Measurements from ENCODE around the gene CYP2W1. TPM values are rescaled to one million over a fixed set of nuclear protein-coding genes. Genes with fewer than 3 reads are reported as not detected.

Gene CYP2W1
- total and polyA plus RNA-seq, 2 experiments from 2014 or later: not detected

DNA sequence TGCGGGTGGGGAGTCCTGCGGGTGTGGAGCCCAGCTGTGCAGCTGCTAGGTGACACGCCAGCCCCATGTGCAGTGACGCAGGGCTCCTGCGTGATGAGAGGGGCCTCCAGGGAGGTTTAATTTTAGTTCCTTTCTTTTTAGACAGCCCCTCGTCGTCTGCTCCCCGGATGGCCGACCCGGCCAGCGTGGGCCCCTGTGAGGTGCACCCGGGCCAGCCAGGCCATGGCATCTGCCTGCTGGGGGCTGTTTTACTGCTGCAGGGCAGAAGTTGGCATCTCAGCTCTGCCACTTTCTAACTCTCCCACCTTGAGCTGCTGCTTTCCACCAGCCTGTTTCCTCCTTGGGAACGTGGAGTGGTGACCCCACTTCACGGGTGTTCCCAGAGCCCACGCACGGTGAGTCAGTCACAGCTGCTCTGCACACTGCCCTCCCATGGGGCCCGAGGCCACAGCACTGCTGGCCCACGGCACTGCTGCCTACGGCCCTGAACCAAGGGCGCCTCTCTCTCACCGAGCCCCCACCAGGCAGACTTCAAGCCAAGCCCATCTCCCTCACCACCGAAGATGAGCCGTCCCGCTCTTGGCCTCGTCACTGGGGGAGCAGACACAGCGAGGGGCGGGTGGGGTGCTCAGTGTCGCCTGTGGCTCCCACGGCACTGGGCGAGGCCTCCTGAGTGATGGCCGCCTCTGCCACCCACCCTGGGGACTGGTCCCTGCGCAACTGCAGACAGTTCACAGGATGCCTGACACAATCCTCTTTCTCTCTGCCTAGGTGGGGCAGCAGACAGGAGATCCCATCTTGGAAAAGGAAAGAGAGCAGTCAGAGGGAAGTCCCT lies 21.3 kb downstream of the CYP2W1 start:
- no peak overlapping the region for H3K4me2 ChIP-seq (ENCODE audit: unreplicated experiment)
- no peaks in the 10 kb centered on the region for H4K20me1 ChIP-seq (ENCODE audit: insufficient read depth)
- no peaks in the 10 kb centered on the region for H3K4me1 ChIP-seq (ENCODE audit: insufficient read depth)
- H3K27me3 ChIP-seq (replicated peaks; ENCODE audit: insufficient read depth): no peaks in the 10 kb centered on the region
- no peaks in the 10 kb centered on the region for H3F3A ChIP-seq (ENCODE audit: insufficient read depth)
- 84% methylated on average over 26 to 32 of the region's 32 CpGs for WGBS, 2 experiments (ENCODE audit: low coverage in 1 of 2, low lambda C conversion rate in 2 of 2, missing lambda C conversion rate in 2 of 2)
- H3K9me2 ChIP-seq (ENCODE audit: insufficient read depth): no peaks in the 10 kb centered on the region
- in situ Hi-C loops (cut with MboI): no loop called here
- no peak overlapping the region for H3K27ac ChIP-seq
- no peak overlapping the region for H3K9ac ChIP-seq
- no peaks in the 10 kb centered on the region for H3K79me2 ChIP-seq (ENCODE audit: insufficient read depth)
- no peak overlapping the region for H2AFZ ChIP-seq
- TF ChIP-seq EZH2 (IDR thresholded peaks at IDR 0.05; ENCODE audit: insufficient read depth, poor library complexity, severe bottlenecking): no peak
- no peak for TF ChIP-seq EZH2phosphoT487 (IDR thresholded peaks at IDR 0.05; ENCODE audit: insufficient read depth, low read depth)
- H3K36me3 ChIP-seq (ENCODE audit: low read depth): no peaks in the 10 kb centered on the region
- H3K9me3 ChIP-seq (ENCODE audit: low read depth): no peaks in the 10 kb centered on the region
- no peak overlapping the region for H3K4me3 ChIP-seq
- no peak for DNase-seq

DNA sequence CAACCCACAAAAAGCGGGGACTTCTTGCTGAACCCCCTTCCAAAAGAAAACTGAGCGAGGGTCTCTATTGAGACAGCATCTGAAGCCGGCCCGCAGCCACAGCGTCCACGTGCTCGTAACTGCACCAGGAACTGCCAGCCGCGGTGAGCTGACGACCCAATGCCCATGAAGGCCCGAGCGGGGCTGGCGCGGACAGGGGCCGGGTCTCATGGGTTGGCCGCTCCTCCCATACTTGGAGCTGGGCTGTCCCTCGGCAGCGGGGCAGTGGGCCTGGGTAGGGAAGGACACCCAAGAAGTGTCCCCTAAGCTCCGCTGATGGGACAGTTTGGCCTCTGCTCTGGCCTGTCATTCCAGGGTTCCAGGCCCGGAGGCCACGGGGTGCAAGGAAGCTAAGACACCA lies 22.3 kb downstream of the CYP2W1 start:
- TF ChIP-seq EZH2phosphoT487 (IDR thresholded peaks at IDR 0.05; ENCODE audit: insufficient read depth, low read depth) (no peak), EZH2 (IDR thresholded peaks at IDR 0.05; ENCODE audit: insufficient read depth, poor library complexity, severe bottlenecking) (no peak)
- H3K79me2 ChIP-seq (ENCODE audit: insufficient read depth): no peaks in the 10 kb centered on the region
- H3F3A ChIP-seq (ENCODE audit: insufficient read depth): no peaks in the 10 kb centered on the region
- in situ Hi-C loops (cut with MboI): no loop called here
- H3K36me3 ChIP-seq (ENCODE audit: low read depth): no peaks in the 10 kb centered on the region
- H3K27ac ChIP-seq: no peak overlapping the region
- no peak for DNase-seq
- no peaks in the 10 kb centered on the region for H3K9me3 ChIP-seq (ENCODE audit: low read depth)
- H3K9me2 ChIP-seq (ENCODE audit: insufficient read depth): no peaks in the 10 kb centered on the region
- no peak overlapping the region for H3K9ac ChIP-seq
- H2AFZ ChIP-seq: no peak overlapping the region
- H3K4me3 ChIP-seq: no peak overlapping the region
- H3K27me3 ChIP-seq (replicated peaks; ENCODE audit: insufficient read depth): no peaks in the 10 kb centered on the region
- H3K4me2 ChIP-seq (ENCODE audit: unreplicated experiment): no peak overlapping the region
- H4K20me1 ChIP-seq (ENCODE audit: insufficient read depth): no peaks in the 10 kb centered on the region
- no peaks in the 10 kb centered on the region for H3K4me1 ChIP-seq (ENCODE audit: insufficient read depth)
- 94% methylated on average over 21 of the region's 21 CpGs for WGBS, 2 experiments (ENCODE audit: low coverage in 1 of 2, low lambda C conversion rate in 2 of 2, missing lambda C conversion rate in 2 of 2)

DNA sequence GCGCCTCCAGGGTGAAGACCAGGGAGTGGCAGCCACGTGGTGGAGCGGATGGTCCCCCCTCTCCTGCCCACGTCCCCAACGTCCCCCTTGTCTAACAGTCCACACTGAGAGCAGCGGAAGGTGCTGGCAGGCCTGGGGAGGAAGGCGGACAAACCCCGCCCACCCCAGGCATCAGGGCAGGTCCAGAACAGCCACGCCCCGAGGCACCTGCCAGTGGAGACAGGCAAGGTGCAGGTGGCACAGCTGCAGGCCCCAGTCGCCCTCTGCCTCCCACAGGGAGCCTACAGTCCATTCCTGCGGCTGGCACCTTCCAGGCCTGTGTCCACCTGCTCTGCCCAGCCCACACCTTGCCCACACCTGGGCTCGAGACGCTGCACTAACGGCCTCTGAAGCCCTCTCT lies 24.9 kb downstream of the CYP2W1 start:
- H3K4me1 ChIP-seq (ENCODE audit: insufficient read depth): no peaks in the 10 kb centered on the region
- no peak overlapping the region for H2AFZ ChIP-seq
- no peaks in the 10 kb centered on the region for H3K9me3 ChIP-seq (ENCODE audit: low read depth)
- TF ChIP-seq EZH2phosphoT487 (IDR thresholded peaks at IDR 0.05; ENCODE audit: insufficient read depth, low read depth) (no peak), EZH2 (IDR thresholded peaks at IDR 0.05; ENCODE audit: insufficient read depth, poor library complexity, severe bottlenecking) (no peak)
- no peaks in the 10 kb centered on the region for H3F3A ChIP-seq (ENCODE audit: insufficient read depth)
- H3K79me2 ChIP-seq (ENCODE audit: insufficient read depth): no peaks in the 10 kb centered on the region
- no peaks in the 10 kb centered on the region for H3K9me2 ChIP-seq (ENCODE audit: insufficient read depth)
- no peaks in the 10 kb centered on the region for H3K36me3 ChIP-seq (ENCODE audit: low read depth)
- in situ Hi-C loops (cut with MboI): no loop called here
- DNase-seq: no peak
- no peaks in the 10 kb centered on the region for H4K20me1 ChIP-seq (ENCODE audit: insufficient read depth)
- 79 to 87% methylated on average over 12 to 15 of the region's 15 CpGs for WGBS, 2 experiments (ENCODE audit: low coverage in 1 of 2, low lambda C conversion rate in 2 of 2, missing lambda C conversion rate in 2 of 2)
- H3K4me2 ChIP-seq (ENCODE audit: unreplicated experiment): no peak overlapping the region
- no peak overlapping the region for H3K4me3 ChIP-seq
- H3K27me3 ChIP-seq (replicated peaks; ENCODE audit: insufficient read depth): no peaks in the 10 kb centered on the region
- no peak overlapping the region for H3K9ac ChIP-seq
- no peak overlapping the region for H3K27ac ChIP-seq

DNA sequence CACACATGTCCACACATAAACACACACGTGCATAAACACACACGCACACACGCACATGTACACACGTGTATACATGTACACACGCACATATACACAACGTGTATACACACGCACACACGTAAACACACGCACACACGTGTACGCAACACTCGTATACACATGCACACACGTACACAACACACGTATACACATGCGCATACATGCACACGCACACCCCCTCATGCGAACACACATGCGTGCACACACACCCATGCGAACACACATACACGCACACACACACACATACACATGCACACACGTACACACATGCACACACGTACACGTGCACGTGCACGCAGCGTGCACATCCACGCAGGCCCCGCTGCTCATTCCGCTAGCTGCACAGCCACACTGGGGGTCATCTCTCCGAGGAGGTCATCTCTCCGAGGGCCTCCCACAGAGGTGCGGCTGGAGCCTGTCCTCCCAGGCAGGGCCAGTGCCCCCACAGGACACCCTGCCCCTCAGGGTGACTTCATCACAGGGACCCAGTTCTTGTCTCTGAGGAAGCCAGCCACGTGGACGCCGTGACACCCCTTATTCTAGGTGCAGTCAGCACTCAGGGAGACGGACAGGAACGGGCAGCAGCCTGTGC lies 25.9 kb downstream of the CYP2W1 start:
- no peaks in the 10 kb centered on the region for H3K79me2 ChIP-seq (ENCODE audit: insufficient read depth)
- DNase-seq: no peak
- no peak overlapping the region for H3K4me2 ChIP-seq (ENCODE audit: unreplicated experiment)
- no peaks in the 10 kb centered on the region for H3K27me3 ChIP-seq (replicated peaks; ENCODE audit: insufficient read depth)
- WGBS, 2 experiments (ENCODE audit: low coverage in 1 of 2, low lambda C conversion rate in 2 of 2, missing lambda C conversion rate in 2 of 2): 85 to 89% methylated on average over 37 of the region's 37 CpGs
- H3K9me2 ChIP-seq (ENCODE audit: insufficient read depth): no peaks in the 10 kb centered on the region
- H3F3A ChIP-seq (ENCODE audit: insufficient read depth): no peaks in the 10 kb centered on the region
- TF ChIP-seq EZH2 (IDR thresholded peaks at IDR 0.05; ENCODE audit: insufficient read depth, poor library complexity, severe bottlenecking): no peak
- no peak for TF ChIP-seq EZH2phosphoT487 (IDR thresholded peaks at IDR 0.05; ENCODE audit: insufficient read depth, low read depth)
- no peaks in the 10 kb centered on the region for H3K9me3 ChIP-seq (ENCODE audit: low read depth)
- H3K4me3 ChIP-seq: no peak overlapping the region
- no peak overlapping the region for H3K9ac ChIP-seq
- in situ Hi-C loops (cut with MboI): no loop called here
- H3K4me1 ChIP-seq (ENCODE audit: insufficient read depth): no peaks in the 10 kb centered on the region
- no peak overlapping the region for H3K27ac ChIP-seq
- H4K20me1 ChIP-seq (ENCODE audit: insufficient read depth): no peaks in the 10 kb centered on the region
- no peak overlapping the region for H2AFZ ChIP-seq
- no peaks in the 10 kb centered on the region for H3K36me3 ChIP-seq (ENCODE audit: low read depth)

All from GM23248 (cell line).